NCI-H345 (cell line): ENCODE results near the gene CEP164.

ENCODE experiments used
- DNase-seq: peaks from one replicate; lab custom pipeline; 2025; lab: John Stamatoyannopoulos, UW

CEP164 gene

GRCh38 chr11:117327567-117328374 is at the start of gene CEP164:
Gene CEP164 (plus strand): TSS chr11:117327854. CDS start chr11:117338587, 10,733 bp downstream.
- DNase-seq: peak; percentile 97

DNA sequence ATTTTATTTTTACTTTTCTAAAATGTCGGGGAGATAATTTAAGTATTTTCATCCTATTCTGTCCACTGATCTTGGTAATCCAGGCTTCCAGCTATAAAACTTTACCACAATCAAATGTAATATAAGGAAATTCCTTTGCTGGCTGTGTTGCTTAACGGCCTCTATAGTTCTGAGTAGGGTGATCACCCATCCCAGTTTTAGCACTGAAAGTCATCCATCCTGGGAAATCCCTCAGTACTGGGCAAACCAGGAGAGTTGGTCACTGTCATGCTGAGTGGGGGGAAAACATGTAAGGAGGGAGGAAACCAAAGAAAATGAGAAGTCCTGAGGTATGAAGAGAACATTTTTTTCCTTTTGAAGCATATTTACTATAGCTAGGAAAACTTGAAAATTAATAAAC is 49.3 kb upstream of the CEP164 start:
- no peak for DNase-seq

GRCh38 chr11:117279711-117280376 is 47.8 kb upstream of the CEP164 start:
- no peak for DNase-seq

- DNase-seq: no peak
These were observed 46.5 kb upstream of the CEP164 start for GRCh38 chr11:117281159-117281558.

DNA sequence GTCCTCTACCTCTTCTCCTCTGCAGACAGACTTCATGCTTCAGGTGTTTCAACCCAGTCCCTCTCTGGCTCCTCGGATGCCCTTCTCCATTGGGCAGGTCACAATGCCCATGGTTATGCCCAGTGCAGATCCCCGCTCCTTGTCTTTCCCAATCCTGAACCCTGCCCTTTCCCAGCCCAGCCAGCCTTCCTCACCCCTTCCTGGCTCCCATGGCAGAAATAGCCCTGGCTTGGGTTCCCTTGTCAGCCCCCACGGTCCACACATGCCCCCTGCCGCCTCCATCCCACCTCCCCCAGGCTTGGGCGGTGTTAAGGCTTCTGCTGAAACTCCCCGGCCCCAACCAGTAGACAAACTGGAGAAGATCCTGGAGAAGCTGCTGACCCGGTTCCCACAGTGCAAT is 45.8 kb upstream of the CEP164 start:
- DNase-seq: no peak

- DNase-seq: no peak
These were observed 44.7 kb upstream of the CEP164 start for GRCh38 chr11:117282956-117283355.

DNA sequence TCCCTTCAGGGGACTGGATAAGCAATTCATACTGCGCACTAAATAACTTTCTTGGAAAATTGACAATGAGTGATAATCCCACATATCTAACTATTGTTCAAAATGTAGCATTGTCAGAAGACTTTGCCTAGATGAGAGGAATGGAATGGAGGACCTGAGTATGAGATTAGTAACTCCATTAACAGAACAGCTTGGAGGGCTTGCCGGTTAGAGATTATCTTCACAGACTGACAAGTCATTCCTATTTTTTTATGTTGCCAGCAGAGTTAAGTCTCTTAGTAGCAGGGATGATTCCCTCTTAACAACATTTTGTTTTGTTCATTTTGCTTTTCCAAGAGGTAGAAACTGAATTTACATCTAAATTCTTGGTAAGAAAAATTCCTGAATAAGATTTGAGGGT is 43.6 kb upstream of the CEP164 start:
- no peak for DNase-seq

DNA sequence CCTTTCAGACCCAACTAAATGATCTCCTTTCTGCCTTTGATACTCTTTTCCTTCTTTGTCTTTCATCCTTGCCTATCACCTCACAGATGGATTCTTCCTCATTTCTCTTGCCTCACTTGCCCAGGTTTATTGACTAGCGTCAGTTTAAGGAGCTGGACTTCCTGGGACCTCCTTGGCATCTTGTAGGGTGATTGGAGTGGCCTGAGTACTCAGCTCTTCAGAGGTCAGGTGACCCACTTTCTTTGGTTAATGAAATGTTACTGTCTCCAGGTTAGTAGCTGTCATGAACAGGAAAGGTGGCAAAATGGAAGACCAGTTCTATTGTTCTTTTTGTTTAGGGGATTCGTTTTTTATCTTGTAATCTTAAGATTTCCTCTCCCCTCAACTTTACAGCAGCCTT is 41.1 kb upstream of the CEP164 start:
- no peak for DNase-seq

DNA sequence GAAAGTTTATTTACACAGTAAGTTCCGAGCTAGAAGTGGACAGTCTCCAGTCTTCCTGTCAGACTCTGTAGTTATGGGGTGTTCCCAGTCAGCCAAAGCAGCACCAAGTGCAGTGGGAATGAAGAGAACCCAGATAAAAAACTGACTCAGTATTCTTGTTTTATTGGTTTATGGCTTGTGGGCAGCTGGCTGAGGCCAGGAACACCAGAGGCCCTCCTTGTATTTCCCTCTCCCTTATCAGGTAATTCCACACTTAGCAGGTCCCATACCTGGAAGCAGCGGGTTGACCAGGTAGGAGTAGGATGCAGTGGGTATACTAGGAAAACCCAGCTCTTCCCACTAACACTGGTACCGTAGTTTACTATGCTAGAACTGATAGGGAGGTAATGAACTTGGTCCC is 40.0 kb upstream of the CEP164 start:
- no peak for DNase-seq

GRCh38 chr11:117289795-117290194 is 37.9 kb upstream of the CEP164 start:
- no peak for DNase-seq

GRCh38 chr11:117290809-117291396 is 36.8 kb upstream of the CEP164 start, which contains the start of gene BACE1-AS:
Gene BACE1-AS (plus strand): TSS chr11:117291346.
- no peak for DNase-seq

- no peak for DNase-seq
These were observed 35.0 kb upstream of the CEP164 start for GRCh38 chr11:117292616-117293015.

DNA sequence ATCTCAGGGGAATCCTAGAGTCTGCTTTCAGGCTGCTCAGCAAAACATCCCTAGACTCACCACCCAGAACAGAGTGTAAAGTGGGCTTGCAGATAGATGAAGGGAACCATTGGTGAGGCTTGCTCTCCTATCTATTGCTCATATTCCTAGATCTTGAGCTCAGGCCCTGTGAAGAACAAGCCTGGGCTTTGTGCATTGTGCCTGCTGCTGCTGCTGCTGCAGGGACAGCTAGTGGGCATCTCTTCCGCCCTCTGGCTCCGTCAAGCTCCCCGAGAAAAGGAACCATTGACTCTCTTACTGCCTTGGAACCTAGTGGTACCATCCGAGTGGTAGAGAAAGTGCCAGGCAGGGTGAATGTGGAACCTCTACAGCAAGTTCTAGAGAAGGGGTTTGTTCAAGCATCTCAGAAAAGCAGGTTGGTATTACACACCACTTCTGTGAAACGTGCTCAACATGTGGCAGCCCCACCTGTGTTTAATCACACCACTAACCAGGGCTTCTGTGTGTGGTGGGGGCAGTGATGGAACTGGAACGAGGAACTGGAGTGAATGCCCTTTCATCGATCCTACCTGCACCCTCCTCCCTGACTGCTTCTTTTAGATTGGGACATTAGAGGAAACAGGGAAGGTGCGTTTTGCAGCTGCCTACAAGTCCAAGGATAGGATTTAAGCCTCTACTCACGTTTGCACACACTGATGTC is 32.1 kb upstream of the CEP164 start:
- no peak for DNase-seq

GRCh38 chr11:117296881-117297280 is 30.8 kb upstream of the CEP164 start:
- no peak for DNase-seq

DNA sequence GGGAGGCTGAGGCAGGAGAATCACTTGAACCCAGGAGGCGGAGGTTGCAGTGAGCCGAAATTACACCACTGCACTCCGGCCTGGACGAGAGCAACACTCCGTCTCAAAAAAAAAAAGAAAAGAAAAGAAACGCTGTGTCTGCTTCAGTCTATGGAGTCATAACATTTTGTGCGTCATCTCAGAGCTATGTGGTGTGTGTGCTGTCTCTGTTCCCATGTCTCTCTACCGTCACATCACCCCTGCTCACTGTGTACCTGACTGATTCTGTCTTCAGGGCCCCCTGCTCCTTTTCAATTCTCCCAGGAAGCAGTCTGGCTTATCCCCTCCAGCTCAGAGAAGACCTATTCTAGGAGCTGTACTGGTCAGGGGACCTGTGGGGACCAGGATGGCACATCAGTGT is 29.5 kb upstream of the CEP164 start:
- DNase-seq: no peak

DNA sequence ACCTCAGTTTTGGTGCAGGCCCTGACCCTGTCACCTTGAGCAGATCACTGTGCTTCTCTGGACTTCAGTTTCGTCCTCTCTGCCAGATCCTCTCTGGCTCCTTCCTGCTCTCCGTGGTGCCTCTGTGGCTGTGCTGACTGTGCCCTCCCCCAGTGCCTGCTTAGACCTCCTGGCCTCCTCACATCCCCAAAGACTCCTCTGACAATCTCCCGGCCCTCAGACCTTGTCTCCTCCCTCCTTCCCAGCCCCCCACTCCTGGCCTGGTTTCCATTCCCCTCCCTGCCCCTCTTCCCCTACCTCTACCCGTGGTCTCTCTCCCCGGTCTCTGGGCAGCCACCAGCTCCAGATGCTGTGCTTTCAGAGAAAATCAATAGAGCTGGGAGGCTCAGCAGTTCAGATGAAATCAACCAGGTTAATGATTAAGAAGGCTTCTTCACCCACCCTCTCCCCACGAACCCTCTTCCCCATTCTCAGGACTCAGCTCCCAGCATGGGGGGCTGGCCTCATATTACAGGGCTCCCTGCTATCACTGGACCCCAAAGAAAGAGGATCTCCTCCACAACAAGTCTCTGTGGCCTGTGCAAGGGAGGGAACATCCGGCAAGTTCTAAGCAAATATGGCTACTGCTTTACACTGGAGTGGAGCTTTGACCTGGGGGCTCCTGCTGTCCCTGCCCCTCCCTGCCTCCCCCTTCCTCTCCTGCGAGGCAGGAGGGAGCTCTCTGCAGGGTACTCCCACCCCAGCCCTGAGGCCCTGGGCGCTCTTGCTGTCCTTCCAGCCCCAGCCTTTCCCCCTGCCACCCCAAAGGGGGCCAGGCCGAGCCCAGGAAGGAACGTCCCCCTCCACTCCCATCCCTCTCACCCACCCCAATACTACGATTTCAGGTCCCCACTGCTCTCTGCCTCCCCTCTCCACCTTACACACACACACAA is 28.0 kb upstream of the CEP164 start:
- DNase-seq: no peak

DNA sequence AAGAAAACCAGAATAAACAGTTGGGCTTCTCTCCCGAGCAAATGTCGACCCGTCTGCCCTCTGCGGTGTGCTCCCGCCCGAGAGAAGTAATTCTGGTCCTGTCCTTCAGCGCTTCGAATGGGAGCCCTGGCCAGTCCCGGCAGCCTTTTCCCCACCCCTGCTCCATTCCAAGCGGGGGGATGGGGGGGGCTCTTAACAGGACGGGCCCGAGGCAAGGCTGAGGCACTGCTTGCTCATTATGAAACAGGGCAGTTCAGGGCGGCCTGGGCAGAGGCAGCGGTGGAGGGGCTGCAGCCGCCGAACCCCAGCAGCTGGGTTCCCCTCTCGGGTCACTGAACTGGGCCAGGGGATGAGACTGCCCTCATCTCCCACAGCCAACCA is 27.4 kb upstream of the CEP164 start:
- no peak for DNase-seq

GRCh38 chr11:117300773-117301172 is 26.9 kb upstream of the CEP164 start:
- DNase-seq: no peak

GRCh38 chr11:117302228-117302627 is 25.4 kb upstream of the CEP164 start:
- DNase-seq: no peak

GRCh38 chr11:117303101-117303500 is 24.6 kb upstream of the CEP164 start:
- peak; percentile 34 for DNase-seq

GRCh38 chr11:117303646-117304315 is 23.9 kb upstream of the CEP164 start:
- DNase-seq: no peak
